Activated gamma-delta T cell treated with anti-CD3 and anti-CD28 coated beads, Interleukin-2, amount 50 U/mL, for 16 hours (primary cell): Measurements from ENCODE around the gene IFT81.
"Not testable (repeated sequence)": the region's sequence is repeated elsewhere in the genome, so short reads cannot be mapped to it uniquely, and the experiment has no call there.

ENCODE experiments used
- DNase-seq: peaks from one replicate; pipeline ENCODE4 v3.0.0-alpha.2; 2020; ENCODE audit warnings: low read depth

Gene IFT81

DNA sequence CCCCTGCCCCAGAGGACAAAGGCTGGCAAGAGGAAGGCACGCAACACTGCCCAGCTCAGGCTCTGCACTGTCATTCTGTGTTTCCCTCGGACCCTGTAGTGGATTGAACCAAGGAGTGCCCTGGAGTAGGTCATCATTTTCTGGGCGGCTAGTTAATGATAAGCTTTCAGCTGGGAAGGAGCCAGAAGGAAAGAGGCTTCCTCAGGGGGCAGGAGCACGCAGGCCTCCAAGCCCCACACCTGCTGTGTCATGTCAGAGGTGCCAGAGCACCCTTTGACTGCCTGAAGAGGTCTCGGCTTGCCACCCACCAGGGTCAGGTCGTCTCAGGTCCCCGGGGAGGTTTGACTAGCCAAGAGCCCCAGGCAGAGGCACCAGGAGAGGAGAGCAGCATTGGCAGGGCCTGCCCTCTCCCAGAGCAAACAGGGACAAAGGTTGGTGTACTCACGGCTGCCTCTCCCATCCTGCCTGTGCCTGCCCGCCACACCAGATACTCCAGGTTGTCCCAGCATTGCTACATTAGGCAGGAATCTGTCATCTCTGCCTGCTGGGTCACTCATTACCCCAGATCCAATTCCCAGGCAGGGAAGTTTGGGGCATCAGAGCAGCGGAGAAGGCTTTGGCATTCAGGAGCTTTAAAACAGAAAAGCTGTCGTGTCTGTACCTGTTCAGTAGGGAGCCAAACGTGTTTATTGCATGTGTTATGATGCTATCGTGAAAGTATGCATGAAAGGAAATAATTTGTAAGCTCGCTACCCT lies 123.4 kb downstream of the IFT81 start:
- no peak for DNase-seq

DNA sequence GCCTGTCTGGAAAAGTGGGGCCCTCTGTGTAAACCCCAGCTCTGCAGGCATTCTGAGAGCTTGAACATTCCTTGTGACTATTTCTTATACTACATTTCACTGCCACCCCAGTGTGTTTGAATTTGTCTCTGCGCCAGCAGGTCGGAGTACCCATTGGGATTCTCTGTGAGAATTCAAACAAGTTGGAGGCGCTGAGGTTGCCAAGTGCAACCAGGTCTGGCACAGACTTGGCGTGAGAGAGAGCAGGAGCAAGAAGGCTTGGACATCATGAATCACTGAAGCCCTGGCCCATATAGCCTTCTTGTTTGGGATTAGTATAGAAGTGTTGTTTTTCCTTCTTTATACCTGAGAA lies 123.9 kb downstream of the IFT81 start:
- no peak for DNase-seq

DNA sequence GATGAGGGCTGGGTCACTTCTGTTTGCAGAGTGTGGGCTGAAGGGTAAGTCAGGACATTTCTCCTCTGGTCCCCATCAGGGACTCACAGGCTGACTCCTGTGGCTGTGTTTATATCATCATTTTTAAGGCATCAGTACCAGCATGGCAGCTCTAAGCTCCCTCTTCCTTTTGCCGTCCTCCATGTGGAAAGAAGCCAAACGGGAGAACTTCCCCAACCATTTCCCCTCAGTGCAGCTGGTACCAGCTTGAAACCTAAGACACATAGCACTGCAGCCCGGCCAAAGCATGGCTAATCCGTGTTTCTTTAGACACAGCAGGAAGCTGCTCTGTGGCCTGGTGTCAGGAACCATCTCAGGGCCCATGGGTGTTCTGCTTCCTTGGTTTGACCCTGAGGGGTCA lies 124.9 kb downstream of the IFT81 start:
- DNase-seq: no peak

DNA sequence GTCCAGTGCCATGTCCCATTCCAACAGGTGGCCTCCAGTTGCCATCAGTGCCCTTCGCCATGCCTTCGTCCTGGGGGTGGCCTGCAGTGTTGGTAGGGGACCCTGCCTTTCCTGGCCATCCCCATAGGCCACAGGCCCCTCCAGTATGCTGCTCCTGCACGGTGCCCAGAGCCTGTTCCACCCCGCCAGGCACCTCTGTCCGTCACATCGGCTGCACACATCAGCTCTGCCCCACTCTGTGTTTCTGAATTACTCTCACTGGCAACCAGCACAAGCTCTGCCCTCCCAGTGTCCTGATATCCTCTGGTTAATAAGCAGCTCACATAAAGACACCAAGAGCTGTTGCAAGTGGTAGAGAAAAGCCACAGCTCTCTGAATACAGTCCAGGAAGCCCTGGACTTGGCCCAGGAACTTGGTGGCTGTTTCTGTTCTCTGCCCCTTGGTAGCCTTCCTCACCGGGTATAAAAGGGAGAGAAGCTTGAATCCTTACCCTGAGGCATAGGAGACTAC lies 125.6 kb downstream of the IFT81 start:
- no peak for DNase-seq

DNA sequence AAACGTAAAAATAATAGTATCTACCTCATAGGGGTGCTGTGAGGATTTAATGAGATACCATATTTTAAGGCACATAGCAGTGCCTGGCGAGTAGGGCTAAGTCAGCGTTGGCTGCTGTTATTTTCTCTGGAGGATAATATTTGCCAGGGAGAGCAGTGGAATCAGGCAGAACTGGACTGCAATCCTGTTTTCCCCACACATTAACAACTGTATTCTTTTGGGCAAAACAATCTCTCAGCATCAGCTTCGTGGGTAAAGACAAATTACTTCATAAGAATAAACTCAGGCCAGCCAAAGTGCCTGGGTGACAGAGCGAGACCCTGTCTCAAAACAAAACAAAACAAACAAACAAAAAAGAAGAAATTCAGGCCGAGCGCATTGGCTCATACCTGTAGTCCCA lies 127.2 kb downstream of the IFT81 start:
- DNase-seq: no peak

DNA sequence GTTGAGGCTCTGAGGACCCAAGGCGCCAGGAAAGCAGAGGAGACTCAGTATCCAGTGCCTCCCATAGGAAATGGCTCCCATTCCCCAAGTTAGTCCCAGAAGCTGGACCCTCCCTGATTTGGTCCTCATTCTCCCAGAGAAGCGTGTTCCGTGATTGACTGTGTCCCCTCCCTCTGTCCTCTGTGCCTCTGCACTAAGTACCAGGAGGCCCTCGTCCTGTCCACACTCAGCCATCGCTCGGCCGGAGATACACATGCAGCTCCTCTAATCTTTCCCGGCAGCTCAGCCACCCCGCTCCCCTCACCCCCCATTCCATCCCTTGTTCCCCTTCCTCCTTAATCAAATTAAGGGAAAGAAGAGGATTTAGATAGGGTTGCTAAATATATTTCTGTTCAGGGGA lies 128.6 kb downstream of the IFT81 start:
- DNase-seq: no peak

DNA sequence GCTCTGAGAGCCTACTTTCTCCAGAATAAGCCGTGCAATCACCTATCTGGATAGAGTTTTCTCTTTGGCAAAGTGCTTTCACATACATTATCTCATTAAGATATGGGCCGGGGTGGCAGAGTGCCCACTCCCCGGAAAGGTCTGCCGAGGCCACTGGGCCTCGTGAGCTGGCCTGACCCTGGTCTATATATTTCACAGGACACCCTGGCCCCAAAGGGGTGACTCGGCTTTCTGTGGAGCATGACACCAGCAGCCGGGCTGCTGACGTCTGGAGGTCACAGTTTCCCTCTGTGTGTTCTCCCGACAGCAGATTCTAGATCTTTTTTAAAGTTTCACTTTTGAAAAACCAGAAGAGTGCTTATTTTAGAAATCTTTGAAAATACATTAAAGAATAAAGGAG lies 129.0 kb downstream of the IFT81 start:
- DNase-seq: no peak

DNA sequence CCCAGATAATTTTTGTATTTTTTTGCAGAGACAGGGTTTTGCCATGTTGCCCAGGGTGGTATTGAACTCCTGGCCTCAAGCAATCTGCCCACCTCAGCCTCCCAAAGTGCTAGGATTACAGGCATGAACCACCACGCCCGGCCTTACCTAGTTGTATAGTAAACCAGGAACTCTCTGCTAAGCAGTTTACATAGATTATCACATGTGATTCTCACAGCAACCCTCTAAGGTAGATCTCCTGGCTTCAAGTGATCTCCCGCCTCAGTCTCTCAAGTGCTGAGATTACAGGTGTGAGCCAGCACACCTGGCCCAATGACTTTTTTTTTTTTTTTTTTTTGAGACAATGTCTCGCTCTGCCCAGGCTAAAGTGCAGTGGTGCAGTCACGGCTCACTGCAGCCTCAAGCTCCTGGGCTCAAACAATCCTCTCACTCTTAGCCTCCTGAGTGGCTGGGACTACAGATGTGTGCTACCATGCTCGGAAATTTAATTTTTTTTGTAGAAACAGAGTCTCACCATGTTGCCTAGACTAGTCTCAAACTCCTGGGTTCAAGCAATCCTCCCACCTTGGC lies 130.9 kb downstream of the IFT81 start:
- DNase-seq: no peak

DNA sequence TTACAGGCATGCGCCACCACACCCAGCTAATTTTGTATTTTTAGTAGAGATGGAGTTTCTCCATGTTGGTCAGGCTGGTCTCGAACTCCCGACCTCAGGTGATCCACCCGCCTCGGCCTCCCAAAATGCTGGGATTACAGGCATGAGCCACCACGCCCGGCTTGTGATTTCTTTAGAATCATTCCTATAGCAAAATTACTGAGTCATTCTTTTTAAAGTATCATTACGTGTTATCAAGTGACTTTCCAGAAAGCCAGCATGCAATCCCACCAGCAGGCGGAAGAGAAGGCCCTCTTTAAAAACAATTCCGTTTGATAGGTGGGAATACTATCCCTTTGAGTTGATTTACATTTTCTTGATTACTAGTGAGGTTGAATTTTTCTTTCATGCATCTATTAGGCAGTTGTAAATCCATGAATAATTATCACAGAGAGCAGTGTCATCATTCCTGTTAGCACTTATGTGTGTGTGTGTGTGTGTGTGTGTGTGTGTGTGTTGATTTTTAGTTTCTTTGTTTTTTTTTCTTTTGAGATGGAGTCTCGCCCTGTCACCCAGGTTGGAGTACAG lies 131.8 kb downstream of the IFT81 start:
- DNase-seq: not testable (repeated sequence)

DNA sequence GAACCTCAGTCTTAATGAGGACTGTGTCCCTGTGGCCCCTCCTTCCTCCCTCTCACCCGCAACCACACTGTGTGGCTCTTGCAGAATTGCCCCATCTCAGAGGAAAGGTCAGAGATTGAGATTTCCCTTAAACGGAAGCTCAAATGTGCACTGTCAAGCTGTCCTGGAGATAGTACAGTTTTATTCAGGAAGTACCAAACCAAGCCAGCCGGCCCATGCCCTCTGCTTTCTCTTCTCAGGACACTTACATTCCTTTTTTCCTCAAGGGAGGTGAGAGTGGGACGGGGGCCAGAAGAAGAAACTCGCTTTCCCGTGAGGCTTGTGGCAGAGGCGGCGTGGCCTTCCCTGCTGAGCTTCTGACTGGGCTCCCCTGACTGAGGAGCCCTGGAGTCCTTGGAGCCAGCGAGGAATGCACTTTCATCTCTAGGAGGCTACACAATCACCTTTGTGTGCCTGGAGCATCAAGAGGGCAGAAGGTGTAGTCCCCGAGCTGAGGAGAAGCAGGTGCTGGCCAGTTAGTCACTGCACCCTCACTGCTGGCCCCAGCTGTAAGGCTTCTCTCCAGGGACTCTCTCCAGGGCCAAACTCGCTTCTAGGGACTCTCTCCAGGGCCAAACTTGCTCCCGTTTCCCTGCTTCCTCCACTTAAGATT lies 132.7 kb downstream of the IFT81 start:
- no peak for DNase-seq

DNA sequence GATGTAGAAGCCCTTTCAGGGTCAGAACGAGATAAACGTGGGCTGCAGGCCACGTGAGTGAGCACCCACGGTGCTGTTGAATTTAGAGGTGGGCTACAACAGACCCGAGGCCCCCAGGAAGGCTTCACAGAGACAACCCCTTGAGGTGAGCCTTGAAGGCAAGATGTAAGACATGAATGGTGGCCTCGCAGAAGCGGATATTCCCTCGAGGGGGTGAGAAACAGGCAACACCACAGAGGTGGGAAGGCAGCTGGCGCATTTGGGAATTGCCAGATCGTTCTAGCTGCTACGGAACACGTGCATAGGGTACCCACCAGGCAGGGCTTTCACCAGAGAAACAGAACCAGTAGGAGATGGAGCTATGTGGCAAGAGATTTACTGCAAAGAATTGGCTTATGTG lies 134.3 kb downstream of the IFT81 start:
- DNase-seq: no peak

DNA sequence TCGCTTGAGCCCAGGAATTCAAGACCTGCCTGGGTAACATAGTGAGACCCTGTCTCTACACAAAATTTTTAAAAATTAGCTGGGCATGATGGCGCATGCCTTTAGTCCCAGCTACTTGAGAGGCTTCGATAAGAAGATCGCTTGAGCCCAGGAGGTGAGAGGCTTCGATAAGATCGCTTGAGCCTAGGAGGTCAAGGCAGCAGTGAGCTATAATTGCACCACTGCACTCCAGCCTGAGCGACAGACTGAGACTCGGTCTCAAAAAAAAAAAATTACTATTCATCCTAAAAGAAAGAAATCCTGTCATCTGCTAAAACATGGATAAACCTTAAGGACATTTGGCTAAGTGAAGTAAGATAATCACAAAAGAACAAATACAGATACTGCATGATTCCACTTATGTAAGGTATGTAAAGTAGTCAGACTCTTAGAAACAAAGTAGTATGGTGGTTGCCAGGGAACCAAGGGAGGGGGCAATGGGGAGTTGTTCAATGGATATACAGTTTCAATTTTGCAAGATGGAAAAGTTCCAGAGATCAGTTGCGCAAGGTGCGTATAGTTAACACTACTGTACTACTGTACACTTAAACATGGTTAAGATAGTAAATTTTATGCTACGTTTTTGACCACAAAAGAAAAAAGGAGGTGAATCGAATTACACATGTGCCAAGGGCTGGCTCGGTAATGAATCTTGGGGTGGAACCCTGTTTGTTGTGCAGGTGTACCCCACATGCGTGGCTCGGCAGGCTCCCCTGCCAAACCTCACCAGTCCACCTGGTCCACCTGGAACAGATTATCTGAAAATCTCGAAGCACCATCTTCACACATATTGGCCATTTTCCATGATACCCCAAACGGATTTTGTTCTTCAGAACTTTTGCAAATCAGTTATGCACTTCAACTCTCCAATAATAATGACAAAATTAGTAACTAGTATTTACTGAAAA lies 138.6 kb downstream of the IFT81 start:
- DNase-seq: no peak

DNA sequence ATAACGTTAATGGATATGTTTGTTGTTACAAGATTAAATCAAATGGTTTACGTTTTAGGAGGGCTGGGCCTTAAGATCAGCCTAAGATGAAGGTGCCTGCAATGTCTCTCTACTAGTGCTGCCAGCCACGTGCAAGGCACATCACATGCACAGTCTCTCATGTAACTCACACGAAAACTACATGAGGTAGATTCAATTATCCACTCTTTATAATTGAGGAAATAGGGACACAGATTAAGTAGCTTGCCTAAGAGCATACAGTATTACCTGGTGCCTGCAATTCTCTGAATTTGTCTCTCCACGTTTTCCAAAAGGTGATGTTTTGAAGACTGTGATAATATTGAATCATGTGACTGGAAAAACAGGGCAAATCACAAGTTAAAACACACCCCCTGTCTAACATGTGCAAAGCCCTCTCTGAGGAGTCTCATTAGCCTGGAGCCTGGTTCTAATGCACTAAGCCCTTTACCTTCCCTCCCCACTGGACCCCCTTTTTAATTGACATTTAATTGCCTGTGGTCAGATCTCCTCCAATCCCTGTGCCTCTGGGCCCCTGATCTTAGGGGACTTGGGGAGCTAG lies 142.3 kb downstream of the IFT81 start:
- no peak for DNase-seq

DNA sequence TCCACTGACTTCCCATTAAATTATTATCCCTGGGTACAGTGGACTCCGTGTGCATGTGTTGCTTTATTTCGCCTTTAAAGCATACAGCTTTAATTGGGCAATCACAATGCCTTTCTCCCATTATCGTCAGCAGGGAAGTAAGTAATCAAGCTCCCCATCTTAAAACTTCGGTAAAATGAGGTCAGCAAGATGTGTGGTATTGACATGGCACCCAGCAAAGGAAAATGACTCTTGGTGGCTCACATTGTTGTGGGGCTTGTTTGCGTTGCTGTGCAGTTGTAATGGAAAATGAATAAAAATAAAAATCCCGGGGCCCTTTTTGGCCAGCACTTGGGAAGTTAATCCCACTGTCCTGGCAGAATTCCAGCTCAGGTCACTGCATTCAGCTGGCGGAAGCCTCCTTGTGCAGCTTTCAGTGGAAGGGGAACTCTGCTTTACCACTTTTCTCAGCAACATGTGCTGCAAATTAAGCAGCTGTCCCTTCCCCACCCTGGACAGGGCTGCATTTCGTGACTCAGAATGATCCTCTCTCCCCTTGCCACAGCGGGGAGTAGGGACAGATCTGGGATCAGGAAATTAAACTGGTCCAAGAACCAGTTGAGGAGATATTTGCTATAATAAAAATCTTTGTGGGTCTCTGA lies 142.9 kb downstream of the IFT81 start:
- DNase-seq: no peak
